Sigmoid colon (tissue), 4 donors: Measurements from ENCODE around the gene OSBPL5.

ENCODE experiments used
- CTCF ChIP-seq, 4 experiments: fragments of 450-650 bp in 3 of 4; fragments of 200-600 bp in 1 of 4; IDR thresholded peaks; one replicate each; pipeline ENCODE4 v1.5.1; 2016 to 2019; ENCODE audit warnings: antibody characterized with exemption in 4 of 4, mild to moderate bottlenecking in 3 of 4, moderate library complexity in 2 of 4
- EP300 ChIP-seq, 4 donors: sonication (generic); formaldehyde crosslinking; IDR thresholded peaks; one replicate each; pipeline ENCODE4 v1.6.1; 2017; ENCODE audit warnings: antibody characterized with exemption in 4 of 4
- POLR2A ChIP-seq, 2 donors: fragments of 450-650 bp; IDR thresholded peaks; one replicate each; pipeline ENCODE4 v1.6.1; 2016; ENCODE audit warnings: antibody characterized with exemption in 2 of 2, mild to moderate bottlenecking in 2 of 2, moderate library complexity in 2 of 2
- POLR2AphosphoS5 ChIP-seq, 4 donors: sonication (generic); formaldehyde crosslinking; IDR thresholded peaks; one replicate each; pipeline ENCODE4 v1.6.1; 2017; ENCODE audit warnings: antibody characterized with exemption in 4 of 4

GRCh38 chr11:3104961-3105790 lies 59.9 kb downstream of the OSBPL5 start:
- TF ChIP-seq CTCF (IDR thresholded peaks at IDR 0.05), result no peak
- TF ChIP-seq POLR2AphosphoS5 (IDR thresholded peaks at IDR 0.05), result no peak
- TF ChIP-seq POLR2A (IDR thresholded peaks at IDR 0.05), result no peak
- no peak for TF ChIP-seq EP300 (IDR thresholded peaks at IDR 0.05)
